HL-60/S4 treated with phorbol 12-myristate 13-acetate at 8.2 ng/mL for 4 days and 3 days (cell line): Measurements from ENCODE around the gene AZIN2.
"Not testable (repeated sequence)": the region's sequence is repeated elsewhere in the genome, so short reads cannot be mapped to it uniquely, and the experiment has no call there.

Source experiments
- in situ Hi-C: fragments of 300-500 bp; cut with MboI; formaldehyde crosslinking; loops from 2 replicates; pipeline ENCODE4 v1.15.0; 2022; ENCODE audit warnings: low sequenced_read_pairs

AZIN2 gene

DNA sequence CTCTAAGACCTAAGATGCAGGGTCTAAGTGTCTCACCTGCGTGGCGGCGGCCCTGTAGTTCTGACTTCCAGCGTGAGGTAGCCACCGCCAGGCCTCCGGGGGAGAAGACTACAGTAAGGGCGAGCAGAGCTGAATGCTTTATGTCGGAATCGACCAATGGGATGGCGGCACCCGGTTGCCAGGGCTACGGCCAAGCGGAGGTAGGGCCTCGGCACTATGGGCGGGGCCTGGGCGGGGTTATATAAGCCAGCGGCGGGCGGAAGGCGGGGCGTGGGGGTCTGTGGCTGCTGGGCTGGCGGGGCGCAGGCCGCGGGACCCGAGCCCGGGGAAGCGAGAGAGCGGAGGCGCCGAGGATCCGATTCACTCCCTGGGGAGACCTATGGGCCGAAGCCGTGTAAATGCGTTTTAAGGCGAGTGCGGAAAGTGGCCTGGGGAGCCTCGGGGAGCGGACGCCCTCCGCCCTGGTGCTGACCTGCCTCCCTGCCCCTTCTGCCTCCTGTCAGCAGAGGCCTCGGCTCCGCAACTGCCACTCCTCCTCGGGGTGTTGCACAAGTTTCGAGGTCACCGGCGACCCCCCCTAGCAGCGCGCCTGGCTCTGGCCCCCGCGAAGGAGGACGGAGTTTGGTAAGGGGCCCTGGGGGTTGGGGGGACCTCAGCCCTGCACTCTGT is at the start of gene AZIN2:
AZIN2 (plus strand) TSS at position 269 of the 669 bp plus-strand sequence. CDS start 1,097 bp downstream, outside the sequence.
- in situ Hi-C loops, result loop anchor here (10.0 kb wide), 1 partner anchor 146 kb away; no protein-coding TSS in a partner anchor

DNA sequence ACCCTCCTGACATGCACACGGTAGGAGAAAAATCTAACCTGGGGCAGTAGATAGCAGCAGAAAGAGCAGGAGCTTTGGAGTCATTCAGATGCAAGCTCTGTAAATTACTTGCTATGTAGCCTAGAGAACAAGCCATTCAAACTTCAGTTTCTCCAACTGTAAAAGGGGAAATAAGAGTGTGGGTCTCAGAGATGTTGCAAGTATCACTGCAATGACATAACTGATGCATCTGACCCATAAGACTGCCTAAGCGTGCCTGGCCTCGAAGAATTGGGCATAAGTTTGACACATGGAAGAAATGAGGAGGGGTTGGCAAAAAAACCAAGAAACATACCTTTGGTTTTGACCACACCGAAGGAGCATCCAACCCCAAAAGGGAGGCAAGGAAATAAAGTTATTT is 49.4 kb upstream of the AZIN2 start:
- in situ Hi-C loops, result no loop called here

DNA sequence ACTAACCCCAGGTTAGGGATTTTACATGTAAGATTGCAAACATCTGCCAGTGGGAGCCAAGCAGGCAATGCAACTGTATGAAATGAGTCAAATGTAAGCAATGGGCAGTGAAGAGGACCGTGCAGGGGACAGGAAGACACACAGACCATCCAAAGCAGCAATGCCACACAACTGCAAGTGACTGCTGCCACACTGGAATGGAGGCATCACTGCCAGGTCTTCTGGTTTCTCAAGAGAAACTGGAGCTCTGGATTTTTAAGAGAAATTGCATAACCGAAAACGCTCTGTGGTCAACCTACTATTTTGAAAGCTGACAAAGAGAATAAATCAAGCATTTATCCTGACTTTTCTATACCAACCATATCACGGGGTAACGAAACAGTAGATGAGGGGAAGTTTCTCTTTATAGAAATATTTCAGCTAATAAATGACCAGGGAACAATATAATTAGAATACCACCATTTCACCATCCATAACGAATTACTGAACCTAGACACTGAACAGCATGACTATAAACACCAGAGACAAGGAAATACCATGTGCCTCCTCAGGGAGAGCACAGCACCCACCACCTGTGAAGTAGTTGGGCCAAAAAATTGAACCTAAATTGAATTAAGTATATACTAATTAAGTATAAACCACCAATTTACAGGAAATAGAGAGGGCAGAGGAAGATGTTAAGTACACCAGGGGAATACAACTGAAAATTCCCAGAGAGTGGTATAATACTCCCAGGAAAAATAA is 48.7 kb upstream of the AZIN2 start:
- in situ Hi-C loops, result no loop called here

DNA sequence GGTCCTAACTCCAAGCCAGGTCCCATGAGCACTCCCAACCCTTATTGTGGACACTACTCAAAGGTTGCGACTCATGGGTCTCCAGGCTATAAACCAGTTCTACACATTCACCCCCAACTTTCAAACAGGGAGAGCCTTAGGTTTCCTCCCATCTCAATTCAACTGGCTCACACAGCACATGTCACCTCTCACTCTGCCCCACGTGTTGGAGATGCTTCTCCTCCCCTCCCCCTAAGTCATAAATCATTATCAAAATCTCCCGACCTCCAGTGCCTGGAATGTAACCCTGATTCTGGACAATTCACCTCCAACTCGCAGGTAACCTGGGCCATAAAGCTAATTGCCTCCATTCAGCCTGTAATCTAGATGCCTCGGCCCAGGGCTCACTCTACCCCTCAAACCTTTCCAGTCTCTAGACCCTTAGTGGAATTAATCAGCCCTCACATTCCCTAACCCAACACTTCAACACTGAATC is 44.9 kb upstream of the AZIN2 start:
- in situ Hi-C loops, result no loop called here

DNA sequence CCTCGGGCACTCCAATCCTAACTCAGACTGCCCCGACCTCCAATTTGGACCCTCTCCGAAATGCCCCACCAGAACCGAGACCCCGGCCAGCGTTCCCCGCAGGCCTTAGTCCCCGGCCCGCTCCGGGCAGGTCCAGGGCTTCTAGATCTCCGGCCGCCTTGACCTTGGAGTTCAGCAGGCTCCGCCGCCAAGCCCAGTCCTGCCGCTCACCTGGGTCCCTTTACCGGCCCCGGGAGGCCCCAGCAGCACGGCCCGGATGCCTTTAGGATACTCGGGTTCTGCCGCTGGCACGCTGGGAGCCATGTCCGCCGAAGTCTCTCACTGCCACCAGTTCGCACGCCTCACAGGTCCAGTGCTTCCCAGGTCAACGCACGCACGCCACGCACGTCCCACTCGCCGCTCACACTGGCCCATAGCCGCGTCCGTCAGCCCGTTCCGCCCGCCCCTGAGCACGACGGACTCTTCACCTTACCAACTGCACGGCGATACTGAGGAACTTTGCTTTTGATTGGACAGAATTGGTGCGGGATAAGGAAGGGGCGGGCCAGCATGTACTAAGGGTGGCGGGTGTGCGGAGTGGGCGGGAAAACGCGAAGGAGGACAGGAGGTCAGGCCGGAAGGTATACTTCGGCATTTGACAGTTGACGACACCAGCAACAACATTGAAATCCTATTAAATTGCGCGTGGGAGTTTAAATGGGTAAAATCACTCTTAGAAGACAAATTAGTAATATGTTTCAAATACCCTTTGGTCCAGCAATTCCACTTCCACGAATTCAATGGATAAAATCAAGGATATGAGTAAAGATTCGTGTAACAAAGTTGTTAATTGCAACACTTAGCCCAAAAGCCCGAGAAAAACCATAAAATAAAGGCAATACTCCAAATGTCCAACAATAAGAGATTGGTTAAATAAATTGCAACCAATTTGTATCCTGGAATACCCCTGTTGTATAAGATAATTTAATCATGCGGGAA is 44.1 kb upstream of the AZIN2 start, which contains the start of gene AK2:
AK2 (minus strand) TSS at position 358 of the 978 bp plus-strand sequence; CDS start at position 303, 55 bp downstream.
- in situ Hi-C loops, result no loop called here

DNA sequence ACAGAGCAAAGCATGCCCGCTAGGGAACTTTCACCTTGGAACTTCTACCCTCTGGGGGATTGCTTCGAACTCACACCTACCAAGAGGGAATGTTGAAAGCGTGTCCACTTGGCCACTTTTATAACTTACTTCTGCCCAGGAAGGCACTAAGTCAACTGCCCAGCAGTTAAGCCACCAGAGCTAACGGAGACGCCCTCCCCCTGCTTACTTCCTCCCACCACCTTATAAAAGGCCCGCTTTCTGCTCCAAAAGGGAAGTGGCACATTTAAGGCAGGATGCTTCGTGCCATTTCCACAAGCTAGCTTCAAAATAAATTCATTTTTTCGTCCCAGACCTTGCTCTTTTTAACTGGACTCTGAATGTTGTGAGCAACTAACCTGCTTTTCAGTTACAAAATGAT is 41.1 kb upstream of the AZIN2 start:
- in situ Hi-C loops, result no loop called here

DNA sequence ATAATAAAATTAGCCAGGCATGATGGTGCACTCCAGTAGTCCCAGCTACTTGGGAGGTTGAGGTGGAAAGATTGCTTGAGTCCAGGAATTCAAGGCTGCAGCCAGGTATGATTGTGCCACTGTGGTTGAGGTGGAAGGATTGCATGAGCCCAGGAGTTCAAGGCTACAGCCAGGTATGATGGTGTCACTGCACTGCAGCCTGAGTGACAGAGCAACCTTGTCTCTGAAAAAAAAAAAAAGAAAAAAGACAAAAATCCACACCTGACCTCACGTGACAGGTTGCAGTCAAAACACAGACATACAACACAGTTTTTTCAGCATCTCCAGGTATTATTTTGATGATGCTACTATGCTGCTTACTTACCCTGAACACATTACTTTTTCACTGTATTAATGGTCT is 39.9 kb upstream of the AZIN2 start:
- in situ Hi-C loops, result no loop called here

DNA sequence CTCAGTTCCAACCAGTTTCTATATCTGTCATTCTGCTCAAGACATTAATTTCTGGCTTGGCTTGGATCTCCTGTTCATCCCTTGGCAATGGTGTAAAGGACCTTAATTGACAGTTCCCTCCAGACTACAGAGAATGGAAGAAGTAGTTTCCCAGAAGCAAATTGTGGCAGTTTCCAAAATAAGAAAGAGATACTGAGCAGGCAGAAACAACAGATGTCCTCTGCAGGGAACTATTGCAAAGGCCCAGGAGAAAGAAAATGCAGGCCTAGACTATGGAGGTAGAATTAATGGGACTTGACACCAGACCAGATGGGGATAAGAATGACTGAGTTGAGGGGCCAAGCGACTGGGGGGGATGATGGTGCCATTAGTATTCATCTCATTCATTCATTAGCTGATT is 38.1 kb upstream of the AZIN2 start:
- in situ Hi-C loops, result no loop called here

DNA sequence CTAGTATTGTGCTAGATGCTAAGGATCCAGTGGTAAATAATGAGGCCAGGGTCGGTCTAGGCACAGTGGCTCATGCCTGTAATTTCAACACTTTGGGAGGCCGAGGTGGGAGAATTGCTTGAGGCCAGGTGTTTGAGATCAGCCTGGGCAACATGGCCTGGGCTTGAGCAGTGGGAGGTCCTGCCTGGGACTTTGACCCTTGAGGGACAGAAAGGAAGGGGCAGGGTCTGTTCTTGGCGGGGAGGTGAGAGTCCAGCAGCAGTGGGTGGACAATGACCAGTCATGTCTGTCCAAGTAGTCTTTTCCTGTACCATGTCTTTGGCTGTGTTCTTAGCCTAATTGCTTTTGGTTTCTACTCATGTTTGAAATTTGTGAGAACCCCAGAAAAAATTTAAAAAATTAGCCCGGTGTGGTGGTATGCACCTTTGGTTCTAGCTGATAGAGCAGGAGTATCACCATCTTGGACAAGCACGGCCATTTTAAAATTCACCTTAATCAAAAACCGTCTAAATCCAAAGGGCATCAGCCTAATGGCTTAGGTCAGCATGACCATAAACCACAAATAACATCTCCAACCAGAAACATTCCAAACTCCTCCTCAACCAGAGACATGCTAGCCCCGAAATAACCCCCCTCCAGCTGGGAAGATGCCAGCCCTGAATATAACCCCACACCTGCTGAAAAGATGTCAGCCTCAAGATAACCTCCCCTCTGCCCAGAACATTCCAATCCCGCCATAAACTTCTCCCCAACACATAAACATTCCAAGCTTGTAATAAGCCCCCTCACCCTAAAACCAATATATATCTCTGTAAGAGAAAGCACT is 37.5 kb upstream of the AZIN2 start:
- in situ Hi-C loops, result no loop called here

DNA sequence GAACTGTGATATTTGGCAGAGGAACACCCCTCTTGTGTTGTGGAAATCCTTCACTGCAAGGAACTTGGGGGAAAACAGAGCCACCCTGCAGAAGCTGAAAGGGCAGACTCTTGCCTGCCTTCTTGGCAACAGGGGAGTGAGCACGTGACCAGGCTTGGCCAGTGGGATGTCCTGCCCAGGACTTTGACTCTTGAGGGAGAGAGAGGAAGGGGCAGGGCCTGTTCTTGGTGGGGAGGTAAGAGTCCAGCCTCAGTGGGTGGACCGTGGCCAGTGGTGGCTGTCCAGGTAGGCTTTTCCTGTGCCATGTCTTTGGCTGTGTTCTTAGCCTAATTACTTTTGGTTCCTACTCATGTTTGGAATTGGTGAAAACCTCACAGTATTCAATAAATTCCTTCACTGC is 35.7 kb upstream of the AZIN2 start:
- in situ Hi-C loops, result no loop called here

DNA sequence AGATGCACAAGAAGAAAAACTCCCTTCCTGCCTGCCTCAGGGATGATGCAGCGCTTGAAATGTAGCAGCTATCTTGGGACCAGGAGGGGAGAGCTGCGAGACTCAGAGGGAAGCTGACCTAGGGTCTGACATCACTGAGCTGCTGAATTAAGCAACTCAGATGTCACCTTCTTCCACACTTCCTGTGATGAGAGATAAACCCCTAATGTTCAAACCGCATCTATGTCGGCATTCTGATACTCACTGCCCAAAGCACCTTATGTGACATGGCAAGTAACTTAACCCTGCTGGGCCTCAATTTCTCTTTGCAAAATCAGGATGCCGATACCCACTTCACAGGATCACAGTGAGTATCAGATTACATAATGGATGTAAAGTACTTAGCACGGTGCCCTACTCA is 35.1 kb upstream of the AZIN2 start:
- in situ Hi-C loops, result no loop called here

DNA sequence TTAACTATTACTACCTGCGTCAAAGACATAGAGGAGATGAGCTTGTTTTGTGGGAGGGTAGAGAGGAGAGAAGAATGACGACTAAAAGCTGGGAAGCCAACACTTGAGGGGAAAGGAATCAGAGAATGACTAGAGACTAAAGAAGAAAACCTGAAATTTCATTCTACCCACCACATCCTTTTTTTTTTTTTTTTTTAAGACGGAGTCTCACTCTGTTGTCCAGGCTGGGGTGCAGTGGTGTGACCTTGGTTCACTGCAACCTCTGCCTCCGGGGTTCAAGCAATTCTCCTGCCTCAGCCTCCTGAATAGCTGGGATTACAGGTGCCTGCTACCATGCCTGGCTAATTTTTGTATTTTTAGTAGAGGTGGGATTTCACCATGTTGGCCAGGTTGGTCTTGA is 34.7 kb upstream of the AZIN2 start:
- in situ Hi-C loops, result not testable (repeated sequence)

DNA sequence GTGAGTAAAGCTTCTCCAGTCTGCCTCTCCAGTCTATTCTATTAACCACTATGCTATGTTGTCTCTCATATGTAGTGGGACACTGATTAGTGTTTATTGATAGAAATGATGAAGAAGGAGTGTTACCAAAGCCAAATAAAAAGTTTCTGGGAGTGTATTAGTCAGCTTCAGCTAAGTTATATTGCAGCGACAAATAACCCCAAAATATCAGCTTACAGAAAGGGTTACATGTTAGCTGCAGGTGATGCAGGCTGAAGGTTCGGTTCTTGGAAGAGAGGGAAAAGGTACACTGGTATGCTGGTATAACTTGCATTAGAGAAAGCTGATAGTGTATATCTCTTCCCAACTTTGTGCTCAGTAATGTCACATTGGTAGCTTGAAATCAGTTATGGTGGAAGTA is 33.7 kb upstream of the AZIN2 start:
- in situ Hi-C loops, result no loop called here

DNA sequence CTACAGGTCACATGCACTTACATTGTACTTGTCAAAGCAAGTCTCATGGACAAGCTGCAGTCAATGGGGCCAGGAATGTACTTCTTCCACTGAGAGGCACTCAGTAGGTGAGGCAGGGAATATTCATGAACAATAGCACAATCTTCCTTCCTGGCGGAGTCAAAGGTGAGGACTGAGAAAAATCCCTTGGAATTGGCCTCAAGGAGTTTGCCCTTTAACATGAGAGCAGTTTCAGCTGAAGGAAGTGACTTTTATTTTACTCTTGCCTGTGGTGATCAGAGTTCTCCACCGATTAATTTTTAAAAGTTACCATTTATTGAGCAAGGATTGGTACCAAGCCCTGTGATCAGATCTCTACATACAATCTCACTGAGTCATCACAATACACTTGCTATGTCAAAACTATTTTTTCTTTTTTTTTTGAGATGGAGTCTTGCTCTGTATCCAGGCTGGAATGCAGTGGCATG is 33.1 kb upstream of the AZIN2 start:
- in situ Hi-C loops, result no loop called here

DNA sequence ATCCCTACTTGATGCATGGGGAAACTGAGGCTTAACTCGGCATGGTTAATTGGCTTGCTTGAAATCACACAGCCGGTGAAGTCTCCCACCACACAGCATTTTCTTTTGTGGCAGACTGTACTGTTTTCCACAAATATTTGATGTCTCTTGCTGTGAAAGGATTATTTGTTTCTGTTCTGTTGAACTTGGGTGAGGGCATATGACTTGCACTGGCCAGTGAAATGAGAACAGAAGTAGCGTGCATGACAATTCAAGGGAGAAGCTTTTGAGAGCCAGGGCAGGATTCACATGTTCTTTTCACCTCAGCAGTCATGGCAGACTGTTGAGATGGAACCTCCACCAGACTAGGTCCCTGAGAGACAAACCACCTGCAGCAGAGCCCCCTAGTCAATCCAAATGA is 32.5 kb upstream of the AZIN2 start:
- in situ Hi-C loops, result no loop called here

DNA sequence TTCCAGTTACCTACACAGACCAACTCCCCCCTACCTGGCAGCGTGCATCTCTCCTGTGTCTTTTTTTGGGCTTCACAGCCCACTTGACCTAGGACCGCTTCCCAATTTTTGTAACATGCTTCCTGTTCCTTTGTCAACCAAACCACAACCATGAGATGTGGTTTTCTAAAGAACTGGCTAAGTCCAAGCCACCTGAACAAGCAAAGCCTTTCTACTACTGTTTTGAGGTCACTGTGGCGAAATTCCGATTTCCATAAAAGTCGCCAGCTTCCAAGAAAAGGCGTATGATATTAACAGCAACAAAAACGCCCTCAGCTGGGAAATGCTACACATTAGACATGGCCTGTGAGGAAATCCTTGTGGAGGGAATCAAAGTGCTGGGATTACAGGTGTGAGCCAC is 31.6 kb upstream of the AZIN2 start:
- in situ Hi-C loops, result no loop called here

DNA sequence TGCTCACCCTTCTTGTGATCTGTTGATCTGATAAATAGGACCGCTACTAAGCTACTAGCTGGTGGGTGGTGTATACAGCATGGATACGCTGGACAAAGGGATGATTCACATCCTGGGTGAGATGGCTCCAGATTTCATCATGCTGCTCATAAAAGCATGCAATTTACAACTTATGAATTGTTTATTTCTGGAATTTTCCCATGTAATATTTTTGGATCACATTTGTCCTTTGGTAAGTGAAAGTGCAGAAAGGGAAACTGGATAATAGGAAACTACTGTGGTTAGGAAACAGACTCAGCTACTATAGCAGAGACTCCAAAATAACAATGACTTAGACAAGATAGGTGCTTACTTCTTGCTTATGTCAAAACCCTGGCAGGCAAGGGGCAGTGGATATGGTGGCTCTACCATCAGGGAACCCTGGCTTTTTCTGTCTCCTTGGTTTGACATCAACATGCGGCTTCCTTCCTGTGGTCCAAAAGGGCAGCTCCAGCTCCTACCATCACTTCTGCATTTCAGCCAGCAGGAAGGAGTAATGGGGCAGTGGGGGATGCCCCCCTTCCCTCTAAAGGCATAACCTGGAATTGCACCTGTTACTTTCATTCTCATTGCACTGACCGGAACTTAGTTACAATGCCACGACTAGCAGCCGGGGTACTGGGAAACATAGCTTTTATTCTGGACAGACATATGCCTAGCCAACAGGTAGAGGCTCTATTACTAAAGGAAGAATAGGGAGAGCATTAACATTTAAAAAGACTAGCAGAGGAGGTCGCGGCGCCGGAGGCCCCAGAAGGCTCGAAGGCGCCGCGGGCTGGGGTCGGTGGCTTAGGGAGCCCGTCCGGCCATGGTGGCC is 30.5 kb upstream of the AZIN2 start:
- in situ Hi-C loops, result no loop called here

DNA sequence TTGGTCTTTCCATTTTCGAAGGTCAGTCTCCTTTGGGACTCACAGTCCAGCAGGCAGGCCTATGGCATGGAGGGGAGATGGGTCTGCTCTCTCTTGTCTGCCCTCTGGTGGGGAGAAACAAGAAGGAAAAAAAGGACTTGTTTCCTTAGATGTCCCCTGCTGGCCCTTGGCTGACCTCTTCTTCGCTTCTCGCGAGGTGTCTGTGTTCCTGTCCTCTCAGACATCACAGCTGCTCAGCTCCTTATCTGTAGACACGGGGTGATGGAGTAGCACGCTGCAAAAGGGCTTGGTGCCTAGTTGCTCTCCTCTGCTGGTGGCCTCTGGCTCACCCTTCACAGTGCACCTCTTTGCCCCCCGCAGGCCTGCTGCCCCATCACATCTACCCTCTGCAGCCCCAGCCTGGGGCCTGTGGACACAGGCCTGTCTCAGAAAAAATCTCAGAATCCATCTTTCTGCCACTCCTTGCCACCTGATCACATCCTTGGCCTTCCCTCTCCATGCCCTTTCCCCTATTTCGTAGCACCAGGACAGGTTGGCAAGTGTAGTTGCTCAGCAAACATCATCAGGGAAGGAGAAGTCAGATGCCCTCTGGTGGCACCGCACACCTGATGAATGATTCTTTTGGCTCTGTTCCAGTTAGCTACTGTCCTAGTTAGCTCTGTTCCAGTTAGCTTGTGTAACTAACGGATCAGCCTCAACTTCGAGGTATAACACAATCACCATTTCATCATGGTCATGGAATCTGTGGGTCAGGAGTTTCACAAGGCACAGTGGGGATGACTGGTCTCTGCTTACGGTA is 25.5 kb upstream of the AZIN2 start:
- in situ Hi-C loops, result no loop called here
